ENCODE results near the gene STARD8. TPM values are rescaled to one million over a fixed set of nuclear protein-coding genes. Genes with fewer than 3 reads are reported as not detected.

The STARD8 gene
- total RNA-seq, 1 experiment from 2014 or later, result 0.11 TPM

DNA sequence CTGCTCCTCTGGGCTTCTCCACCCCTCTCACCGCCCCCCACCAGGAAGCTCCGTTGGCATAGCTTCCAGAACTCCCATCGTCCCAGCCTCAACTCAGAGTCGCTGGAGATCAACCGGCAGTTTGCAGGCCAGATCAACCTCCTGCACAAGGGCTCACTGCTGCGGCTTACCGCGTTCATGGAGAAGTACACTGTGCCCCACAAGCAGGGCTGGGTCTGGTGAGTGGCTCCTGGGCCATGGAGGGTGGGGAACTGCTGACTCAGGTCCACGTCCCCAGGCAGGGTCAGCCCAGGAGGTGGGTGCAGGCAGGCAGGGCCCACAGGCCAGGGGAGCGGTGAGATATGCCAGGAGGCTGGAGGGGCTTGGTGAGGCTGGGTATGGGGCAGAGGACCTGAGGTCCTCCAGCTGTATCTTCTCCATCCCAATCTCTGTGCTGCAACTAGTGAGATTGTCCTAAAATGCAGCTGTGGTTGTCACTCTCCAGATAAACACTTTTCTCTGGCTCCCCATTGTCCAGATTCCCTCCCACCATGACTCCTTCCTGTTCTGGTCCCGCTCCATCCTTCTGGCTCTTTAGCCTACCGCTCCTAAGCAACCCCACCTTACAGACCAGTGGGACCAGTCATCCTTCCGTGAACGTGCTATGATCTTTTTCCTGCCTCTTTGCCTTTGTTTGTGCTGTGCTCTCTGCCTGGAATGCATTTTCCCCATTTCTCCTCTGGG is 71.9 kb downstream of the STARD8 start:
- BruUV-seq (replicated peaks), result no TSS peak
- TF ChIP-seq, protein P1, sequence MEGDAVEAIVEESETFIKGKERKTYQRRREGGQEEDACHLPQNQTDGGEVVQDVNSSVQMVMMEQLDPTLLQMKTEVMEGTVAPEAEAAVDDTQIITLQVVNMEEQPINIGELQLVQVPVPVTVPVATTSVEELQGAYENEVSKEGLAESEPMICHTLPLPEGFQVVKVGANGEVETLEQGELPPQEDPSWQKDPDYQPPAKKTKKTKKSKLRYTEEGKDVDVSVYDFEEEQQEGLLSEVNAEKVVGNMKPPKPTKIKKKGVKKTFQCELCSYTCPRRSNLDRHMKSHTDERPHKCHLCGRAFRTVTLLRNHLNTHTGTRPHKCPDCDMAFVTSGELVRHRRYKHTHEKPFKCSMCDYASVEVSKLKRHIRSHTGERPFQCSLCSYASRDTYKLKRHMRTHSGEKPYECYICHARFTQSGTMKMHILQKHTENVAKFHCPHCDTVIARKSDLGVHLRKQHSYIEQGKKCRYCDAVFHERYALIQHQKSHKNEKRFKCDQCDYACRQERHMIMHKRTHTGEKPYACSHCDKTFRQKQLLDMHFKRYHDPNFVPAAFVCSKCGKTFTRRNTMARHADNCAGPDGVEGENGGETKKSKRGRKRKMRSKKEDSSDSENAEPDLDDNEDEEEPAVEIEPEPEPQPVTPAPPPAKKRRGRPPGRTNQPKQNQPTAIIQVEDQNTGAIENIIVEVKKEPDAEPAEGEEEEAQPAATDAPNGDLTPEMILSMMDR (conservative IDR thresholded peaks at IDR 0.05; ENCODE audit: low read depth, low read length), result no peak
- TF ChIP-seq EZH2 (IDR thresholded peaks at IDR 0.05; ENCODE audit: borderline replicate concordance, low read depth, low read length, poor library complexity, severe bottlenecking), result no peak
- no peak for DNase-seq (ENCODE audit: low spot score)
- no peaks in the 10 kb centered on the region for H3K36me3 ChIP-seq (ENCODE audit: insufficient read depth, low read length, poor library complexity, severe bottlenecking)
- POLR2A ChIA-PET (ENCODE audit: low non-redundant PET), result no interaction called here
- H3K9me3 ChIP-seq (ENCODE audit: low read depth, low read length, poor library complexity, severe bottlenecking), result no peaks in the 10 kb centered on the region
- intact Hi-C loops (cut with micrococcal nuclease; ENCODE audit: unreplicated experiment), result loop anchor here (5.0 kb wide), 1 partner anchor 522 kb away; no protein-coding TSS in a partner anchor
- H3K4me3 ChIP-seq (ENCODE audit: low read depth, low read length, poor library complexity, severe bottlenecking), result no peak overlapping the region
- no peaks in the 10 kb centered on the region for H3K27me3 ChIP-seq (replicated peaks; ENCODE audit: insufficient read depth, low read depth, low read length, poor library complexity)
- H3K27ac ChIP-seq (ENCODE audit: low read depth, low read length, poor library complexity, severe bottlenecking), result no peak overlapping the region
- H3K4me1 ChIP-seq (ENCODE audit: insufficient read depth, low read length, poor library complexity, severe bottlenecking), result no peaks in the 10 kb centered on the region
- CTCF ChIA-PET, result no interaction called here

DNA sequence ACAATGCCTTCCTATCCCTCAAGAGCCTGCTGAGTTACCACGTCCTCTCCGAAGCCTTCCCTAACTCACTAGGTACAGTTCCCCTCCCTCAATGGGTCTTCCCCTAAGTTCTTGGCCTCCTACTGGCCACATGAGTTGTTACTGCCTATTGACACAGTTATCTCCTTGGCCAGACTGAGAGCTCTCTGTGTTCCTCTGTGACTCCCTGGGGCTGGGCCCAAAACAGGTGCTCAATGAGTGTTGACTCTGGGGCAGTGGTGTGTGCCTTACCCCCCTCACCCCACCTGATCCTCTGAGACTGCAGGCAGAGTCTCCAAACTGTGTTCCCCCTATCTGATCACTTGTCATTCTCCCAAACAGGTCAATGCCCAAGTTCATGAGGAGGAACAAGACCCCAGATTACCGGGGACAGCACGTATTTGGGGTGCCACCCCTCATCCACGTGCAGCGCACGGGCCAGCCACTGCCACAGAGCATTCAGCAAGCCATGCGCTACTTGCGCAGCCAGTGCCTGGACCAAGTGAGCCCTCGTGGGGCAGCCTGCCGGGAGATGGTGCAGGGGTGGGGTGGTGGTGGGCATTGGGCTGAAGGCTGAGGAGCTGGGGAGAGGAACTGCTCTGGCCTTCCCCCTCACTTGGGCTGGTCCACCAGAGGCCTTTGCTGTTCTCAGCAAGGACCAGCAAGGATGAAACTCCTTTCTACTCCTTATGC is 72.6 kb downstream of the STARD8 start:
- Histone ChIP-seq H3K9me3 (ENCODE audit: low read depth, low read length, poor library complexity, severe bottlenecking) (no peaks in the 10 kb centered on the region), H3K27ac (ENCODE audit: low read depth, low read length, poor library complexity, severe bottlenecking) (no peak overlapping the region), H3K4me3 (ENCODE audit: low read depth, low read length, poor library complexity, severe bottlenecking) (no peak overlapping the region), H3K4me1 (ENCODE audit: insufficient read depth, low read length, poor library complexity, severe bottlenecking) (no peaks in the 10 kb centered on the region), H3K36me3 (ENCODE audit: insufficient read depth, low read length, poor library complexity, severe bottlenecking) (no peaks in the 10 kb centered on the region), H3K27me3 (replicated peaks; ENCODE audit: insufficient read depth, low read depth, low read length, poor library complexity) (no peaks in the 10 kb centered on the region)
- TF ChIP-seq, protein P1 (conservative IDR thresholded peaks at IDR 0.05; ENCODE audit: low read depth, low read length), result peak; percentile 36; the same call in 1 of the 2 replicates
- no peak for TF ChIP-seq EZH2 (IDR thresholded peaks at IDR 0.05; ENCODE audit: borderline replicate concordance, low read depth, low read length, poor library complexity, severe bottlenecking)
- BruUV-seq (replicated peaks), result no TSS peak
- intact Hi-C loops (cut with micrococcal nuclease; ENCODE audit: unreplicated experiment), result loop anchor here (5.0 kb wide), 1 partner anchor 523 kb away; no protein-coding TSS in a partner anchor
- ChIA-PET POLR2A (ENCODE audit: low non-redundant PET) (no interaction called here), CTCF (no interaction called here)
- peak; percentile 18 for DNase-seq (ENCODE audit: low spot score)

DNA sequence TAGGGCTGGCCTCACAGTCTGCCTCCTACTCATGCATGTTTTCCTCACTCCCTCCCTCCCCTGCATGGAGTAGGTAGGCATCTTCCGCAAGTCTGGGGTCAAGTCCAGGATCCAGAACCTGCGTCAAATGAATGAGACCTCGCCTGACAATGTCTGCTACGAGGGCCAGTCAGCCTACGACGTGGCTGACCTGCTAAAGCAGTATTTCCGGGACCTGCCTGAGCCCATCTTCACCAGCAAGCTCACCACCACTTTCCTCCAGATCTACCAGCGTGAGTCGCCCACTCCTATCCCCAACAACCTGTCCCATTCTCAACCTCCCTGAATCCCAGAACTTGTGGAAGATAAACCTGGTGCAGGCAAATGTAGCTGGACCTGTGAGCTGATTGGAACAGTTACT is 73.4 kb downstream of the STARD8 start:
- Histone ChIP-seq H3K9me3 (ENCODE audit: low read depth, low read length, poor library complexity, severe bottlenecking) (no peaks in the 10 kb centered on the region), H3K4me1 (ENCODE audit: insufficient read depth, low read length, poor library complexity, severe bottlenecking) (no peaks in the 10 kb centered on the region), H3K27me3 (replicated peaks; ENCODE audit: insufficient read depth, low read depth, low read length, poor library complexity) (no peaks in the 10 kb centered on the region), H3K27ac (ENCODE audit: low read depth, low read length, poor library complexity, severe bottlenecking) (no peak overlapping the region), H3K4me3 (ENCODE audit: low read depth, low read length, poor library complexity, severe bottlenecking) (no peak overlapping the region), H3K36me3 (ENCODE audit: insufficient read depth, low read length, poor library complexity, severe bottlenecking) (no peaks in the 10 kb centered on the region)
- ChIA-PET CTCF (no interaction called here), POLR2A (ENCODE audit: low non-redundant PET) (no interaction called here)
- BruUV-seq (replicated peaks), result no TSS peak
- TF ChIP-seq EZH2 (IDR thresholded peaks at IDR 0.05; ENCODE audit: borderline replicate concordance, low read depth, low read length, poor library complexity, severe bottlenecking), result no peak
- TF ChIP-seq, protein P1 (conservative IDR thresholded peaks at IDR 0.05; ENCODE audit: low read depth, low read length), result no peak
- DNase-seq (ENCODE audit: low spot score), result no peak
- intact Hi-C loops (cut with micrococcal nuclease; ENCODE audit: unreplicated experiment), result no loop called here
